Stimulated activated CD8-positive, alpha-beta memory T cell treated with anti-CD3 and anti-CD28 coated beads, Interleukin-7, amount 100 ng/mL, for 1 hour (primary cell): ENCODE measurements around the gene PRKCE.
A peak's percentile ranks its signal among the peaks of the same experiment; 100 is the strongest.

Source experiments
- DNase-seq, 2 donors: peaks; one replicate each; pipeline ENCODE4 v3.0.0-alpha.2; 2020; ENCODE audit warnings: low read depth in 2 of 2

Gene PRKCE

DNA sequence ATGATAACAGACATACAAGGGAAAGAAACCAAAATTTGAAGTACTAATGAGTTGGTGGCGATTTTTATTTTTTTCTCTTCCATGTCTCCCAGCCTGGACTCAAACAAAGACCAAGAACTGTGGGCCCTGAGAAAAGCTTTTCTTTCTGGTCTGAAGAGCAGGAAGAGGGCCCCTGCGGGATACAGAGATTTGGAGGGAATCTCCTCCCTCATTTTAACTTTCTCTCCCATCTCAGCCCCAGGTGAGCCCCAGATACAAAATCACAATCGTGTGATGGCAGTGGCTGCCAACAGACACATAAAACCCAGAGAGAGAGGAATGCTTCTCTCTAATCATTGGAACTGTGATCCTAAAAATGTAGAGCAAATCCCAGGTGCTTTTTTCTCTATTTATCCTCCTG, 19.5 kb upstream of the PRKCE start:
- DNase-seq: no peak

- no peak for DNase-seq
Measured at GRCh38 chr2:45634223-45634622, 17.3 kb upstream of the PRKCE start.

- no peak for DNase-seq
Measured at GRCh38 chr2:45636008-45636407, 15.5 kb upstream of the PRKCE start.

DNA sequence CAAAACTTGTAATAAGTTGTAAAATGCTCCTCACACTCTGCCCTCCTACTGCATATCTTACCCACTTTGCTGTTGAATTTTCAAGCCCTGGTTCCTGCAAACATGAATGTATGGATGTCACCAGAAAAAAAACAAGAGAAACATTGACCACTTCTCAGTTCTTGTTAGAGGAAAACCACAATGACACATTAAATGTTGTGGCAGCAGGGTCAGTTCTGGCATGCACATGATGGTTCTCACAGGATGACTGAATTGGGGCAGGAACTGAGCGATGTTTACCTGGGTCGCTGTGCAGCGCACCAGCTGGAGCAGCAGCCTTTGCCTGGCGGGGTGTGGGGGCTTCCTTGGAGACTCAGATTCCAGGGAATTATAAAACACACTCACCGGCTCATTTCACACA, 14.0 kb upstream of the PRKCE start:
- no peak for DNase-seq

DNA sequence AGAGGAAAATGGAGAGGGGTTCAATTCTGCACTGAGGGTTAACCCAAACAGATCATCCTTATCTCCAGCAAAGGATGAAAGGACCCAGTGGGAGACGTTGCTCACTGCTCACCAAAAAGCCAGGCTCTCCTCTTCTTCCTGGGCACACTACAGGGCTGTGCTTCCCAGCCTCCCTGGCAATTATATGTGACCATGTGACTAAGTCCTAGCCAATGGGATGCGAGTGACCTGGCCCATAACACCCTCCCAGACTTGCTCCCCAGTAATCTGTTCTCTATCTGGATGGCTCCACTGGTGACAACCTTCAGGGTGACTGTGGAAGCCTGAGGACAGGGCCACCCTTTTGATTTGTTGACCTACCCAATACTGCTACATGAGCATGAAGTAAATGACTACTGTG, 10.9 kb upstream of the PRKCE start:
- no peak for DNase-seq

- DNase-seq: no peak
Measured at GRCh38 chr2:45643095-45643494, 8.4 kb upstream of the PRKCE start.

GRCh38 chr2:45643543-45644542, 7.6 kb upstream of the PRKCE start:
- peak; percentile 46 to 64 for DNase-seq

DNA sequence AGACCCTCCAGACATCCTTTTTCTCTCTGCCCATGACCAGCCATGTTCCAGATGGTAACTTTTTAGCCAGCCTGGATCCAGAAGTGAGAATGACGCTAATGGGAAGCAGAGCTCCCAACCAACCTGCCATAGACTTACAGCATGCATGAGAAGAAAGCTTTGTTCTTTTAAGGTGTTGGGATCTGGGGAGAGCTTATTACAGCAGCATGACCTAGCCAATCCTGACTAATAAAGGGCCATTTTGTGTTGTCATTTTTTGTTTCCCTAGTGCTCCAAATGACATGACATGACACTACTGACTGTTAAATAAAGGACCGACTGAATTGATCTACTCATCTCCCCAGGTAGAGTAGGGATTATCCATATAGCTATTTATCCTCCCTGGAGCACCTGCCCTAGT, 5.2 kb upstream of the PRKCE start:
- no peak for DNase-seq

DNA sequence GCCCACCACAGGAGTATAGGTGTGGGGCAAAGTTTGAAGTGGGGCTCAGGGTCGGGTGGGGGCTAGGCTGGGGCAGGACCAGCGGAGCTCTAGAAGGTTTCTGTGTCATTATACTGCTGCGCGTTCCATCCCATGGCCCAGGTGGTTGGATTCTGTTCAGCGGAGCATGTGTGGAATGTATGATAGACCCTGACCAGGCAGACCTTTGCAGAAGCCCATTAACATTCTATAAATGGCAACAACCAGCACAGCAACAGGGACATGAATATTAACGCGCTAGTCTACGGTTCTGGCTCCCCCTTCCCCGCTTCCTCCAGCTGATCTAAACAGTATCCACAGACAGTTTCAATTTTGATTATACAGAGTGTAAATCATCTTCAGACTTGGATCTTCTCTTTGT, 4.1 kb upstream of the PRKCE start:
- DNase-seq: no peak

DNA sequence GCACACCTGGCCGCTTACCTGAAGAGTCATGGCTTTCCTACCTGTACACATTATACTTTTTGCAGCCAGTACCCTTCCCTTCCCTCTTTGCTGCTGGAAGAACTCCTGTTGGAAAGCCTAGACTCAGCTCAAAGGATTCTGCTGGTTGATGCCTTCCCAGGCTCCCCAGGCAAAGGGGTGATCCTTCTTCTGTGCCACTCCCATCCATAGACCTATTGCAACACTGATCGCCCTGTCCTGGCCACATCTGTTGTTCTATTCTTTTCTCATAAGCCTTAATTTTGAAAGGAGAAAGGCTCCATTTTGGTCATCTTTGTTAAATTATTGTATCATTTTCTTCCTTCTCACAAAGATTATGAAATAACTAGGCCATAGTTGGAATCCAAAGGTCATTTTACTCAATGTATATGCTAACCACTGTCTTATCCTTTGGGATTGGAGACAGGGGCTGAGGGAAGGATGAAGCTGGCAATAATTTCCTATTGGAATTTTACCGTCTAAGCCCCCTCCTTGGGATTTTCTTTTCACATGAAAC, 3.4 kb upstream of the PRKCE start:
- DNase-seq: no peak

GRCh38 chr2:45648636-45649035, 2.8 kb upstream of the PRKCE start:
- DNase-seq: no peak

GRCh38 chr2:45649462-45649857, 2.0 kb upstream of the PRKCE start:
- DNase-seq: no peak

DNA sequence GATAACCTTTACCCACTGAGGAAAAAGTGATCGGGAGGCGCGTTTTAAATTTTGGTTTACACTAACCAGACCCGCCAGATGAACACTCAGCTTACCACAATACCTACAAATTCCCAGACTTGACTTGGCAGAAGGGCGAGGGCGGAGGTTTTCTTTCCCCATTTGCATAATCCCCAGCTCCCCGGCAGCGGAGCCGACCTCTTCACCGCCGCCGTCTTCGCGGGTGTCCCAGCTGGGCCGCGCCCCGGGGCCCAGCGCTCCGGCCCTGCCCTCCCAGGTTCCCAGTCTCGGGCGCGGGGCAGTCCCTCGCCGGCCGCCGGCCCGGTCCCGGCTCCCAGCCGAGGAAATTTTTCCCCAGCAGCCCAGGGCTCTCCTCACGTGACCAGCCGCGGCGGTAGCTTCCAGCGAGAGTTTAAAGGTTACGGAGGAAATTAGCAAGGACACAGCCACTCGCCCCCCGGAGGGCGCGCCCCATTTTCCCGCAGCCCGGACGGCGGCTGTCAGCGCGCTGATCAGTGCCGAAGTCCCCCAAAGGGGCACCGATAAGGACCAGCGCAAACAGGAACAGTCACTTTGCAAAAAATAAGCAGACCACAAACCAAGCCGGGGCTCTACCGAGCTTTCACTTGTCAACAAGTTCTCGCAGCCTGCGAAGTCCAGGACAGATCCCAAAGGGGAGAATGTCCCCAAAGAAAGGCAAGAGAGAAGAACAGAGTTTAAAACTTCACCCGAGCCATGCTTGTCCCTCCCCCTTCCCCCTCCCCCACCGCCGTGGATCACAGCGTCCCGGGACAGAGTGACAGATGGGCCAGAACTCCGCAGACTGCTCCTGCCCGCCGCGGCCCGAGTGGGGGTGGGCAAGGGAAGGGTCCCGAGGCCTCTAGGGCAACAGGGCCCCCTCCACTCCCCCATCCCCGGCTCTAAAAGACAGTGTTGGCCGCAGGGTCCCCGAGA, 1.3 kb upstream of the PRKCE start:
- DNase-seq: peak; percentile 8 to 41

DNA sequence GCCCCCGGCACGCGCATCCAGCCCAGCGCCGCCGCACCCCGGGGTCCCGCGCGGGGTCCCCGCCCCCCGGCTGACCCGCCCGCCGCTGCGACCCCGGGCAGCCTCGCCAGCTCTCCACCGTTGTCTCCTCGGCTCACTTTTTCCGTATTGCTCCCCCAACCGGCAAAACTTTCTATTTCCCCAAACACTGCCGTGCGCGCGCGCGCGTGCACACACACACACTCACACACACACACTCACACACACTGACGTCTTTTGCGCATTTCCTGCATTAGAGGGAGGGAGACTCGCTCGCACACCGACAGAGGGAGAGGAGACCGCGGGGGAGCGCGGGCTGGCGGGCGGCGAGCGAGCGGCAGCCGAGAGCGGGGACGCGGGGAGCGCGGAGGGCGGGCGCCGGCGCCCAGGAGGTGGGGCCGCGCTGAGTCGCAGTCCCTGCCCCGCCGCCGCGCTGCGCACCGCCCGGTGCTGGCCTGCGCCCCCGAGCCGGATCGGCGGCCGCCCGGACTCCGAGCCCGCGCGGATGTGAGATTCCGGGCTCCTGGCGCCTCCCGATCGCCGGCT, 542 bp upstream of the PRKCE start:
- DNase-seq: peak; percentile 89 to 90

GRCh38 chr2:45652090-45653031, 886 bp downstream of the PRKCE start:
- no peak for DNase-seq

GRCh38 chr2:45653122-45653913, 1.8 kb downstream of the PRKCE start:
- no peak for DNase-seq

GRCh38 chr2:45654250-45654649, 2.8 kb downstream of the PRKCE start:
- no peak for DNase-seq

- no peak for DNase-seq
Measured at GRCh38 chr2:45661828-45662227, 10.4 kb downstream of the PRKCE start.

GRCh38 chr2:45664635-45665261, 13.3 kb downstream of the PRKCE start:
- no peak for DNase-seq
